Upper lobe of right lung (tissue), 1 donor: ENCODE measurements around the gene NR0B2. TPM values are rescaled to one million over a fixed set of nuclear protein-coding genes. Genes with fewer than 3 reads are reported as not detected.
"Not testable (repeated sequence)": the region's sequence is repeated elsewhere in the genome, so short reads cannot be mapped to it uniquely, and the experiment has no call there.

Experiments
- ATAC-seq: fragments of 200-7000 bp; cut with Tn5 transposase; one replicate; pipeline ENCODE4 v1.9.1; 2020; ENCODE audit warnings: mild to moderate bottlenecking, moderate library complexity
- DNase-seq: peaks from one replicate; pipeline ENCODE4 v3.0.0-alpha.2; 2020
- H3K27ac ChIP-seq: fragments of 200-600 bp; one replicate; pipeline ENCODE4 v1.8.0; 2022
- H3K27me3 ChIP-seq: fragments of 200-600 bp; one replicate; pipeline ENCODE4 v1.8.0; 2022; ENCODE audit warnings: mild to moderate bottlenecking
- H3K36me3 ChIP-seq: fragments of 200-600 bp; one replicate; pipeline ENCODE4 v1.8.0; 2022
- H3K4me1 ChIP-seq: fragments of 200-600 bp; one replicate; pipeline ENCODE4 v1.8.0; 2022
- H3K4me3 ChIP-seq: fragments of 200-600 bp; one replicate; pipeline ENCODE4 v1.8.0; 2022; ENCODE audit warnings: mild to moderate bottlenecking
- H3K9me3 ChIP-seq: fragments of 200-600 bp; one replicate; pipeline ENCODE4 v1.8.0; 2022
- CTCF ChIP-seq: fragments of 200-600 bp; IDR thresholded peaks from one replicate; pipeline ENCODE4 v1.8.0; 2022; ENCODE audit warnings: antibody characterized with exemption
- intact Hi-C: fragments of 100-400 bp; cut with DNase I; formaldehyde crosslinking; loops from one replicate; pipeline ENCODE4 v1.11.0; 2022
- total RNA-seq: library from RNA; stranded (reverse); fragmentation: NEBNext Ultra II Directional; extraction: Animal tissue kit (Norgen Biotek cat#: 25700); gene quantifications from one replicate; pipeline ENCODE4 v1.2.1, GENCODE V29; 2021
- donor health status: DM: no; HTN: yes; CAD: no; lungs with severe emphysema.

The NR0B2 gene
- total RNA-seq, 1 donor from 2014 or later = 2.5 TPM

GRCh38 chr1:26949926-26950319 lies 36.1 kb upstream of the NR0B2 start:
- H3K9me3 ChIP-seq = no peaks in the 10 kb centered on the region
- H3K4me3 ChIP-seq = no peak overlapping the region
- H3K27ac ChIP-seq = no peak overlapping the region
- H3K36me3 ChIP-seq = peaks cover 25% of the 10 kb centered on the region
- no peak for DNase-seq
- no peaks in the 10 kb centered on the region for H3K4me1 ChIP-seq
- intact Hi-C loops = no loop called here
- H3K27me3 ChIP-seq = no peaks in the 10 kb centered on the region
- no peak for TF ChIP-seq CTCF
- ATAC-seq = peak; percentile 18

- Histone ChIP-seq H3K27ac (no peak overlapping the region), H3K27me3 (no peaks in the 10 kb centered on the region), H3K36me3 (peaks cover 31% of the 10 kb centered on the region), H3K9me3 (no peaks in the 10 kb centered on the region), H3K4me3 (no peak overlapping the region), H3K4me1 (no peaks in the 10 kb centered on the region)
- no peak for TF ChIP-seq CTCF
- no peak for ATAC-seq
- no peak for DNase-seq
- intact Hi-C loops = no loop called here
Measured at GRCh38 chr1:26949266-26949925, 35.6 kb upstream of the NR0B2 start.

GRCh38 chr1:26948725-26949057 lies 34.9 kb upstream of the NR0B2 start:
- H3K9me3 ChIP-seq, H3K27me3 ChIP-seq, H3K4me1 ChIP-seq, ATAC-seq, H3K27ac ChIP-seq, DNase-seq, intact Hi-C loops, H3K4me3 ChIP-seq: not testable (repeated sequence)
- H3K36me3 ChIP-seq = peaks cover 38% of the 10 kb centered on the region

- TF ChIP-seq CTCF = no peak
- intact Hi-C loops = no loop called here
- DNase-seq = no peak
- no peak for ATAC-seq
- Histone ChIP-seq H3K4me1 (no peaks in the 10 kb centered on the region), H3K4me3 (no peak overlapping the region), H3K27me3 (no peaks in the 10 kb centered on the region), H3K36me3 (peaks cover 62% of the 10 kb centered on the region), H3K27ac (no peak overlapping the region), H3K9me3 (no peaks in the 10 kb centered on the region)
Measured at GRCh38 chr1:26946270-26946669, 32.5 kb upstream of the NR0B2 start.

GRCh38 chr1:26945728-26946127 lies 32.0 kb upstream of the NR0B2 start:
- no peaks in the 10 kb centered on the region for H3K27me3 ChIP-seq
- intact Hi-C loops = no loop called here
- no peaks in the 10 kb centered on the region for H3K4me1 ChIP-seq
- ATAC-seq (no peak), DNase-seq (no peak)
- H3K36me3 ChIP-seq = peaks cover 64% of the 10 kb centered on the region
- TF ChIP-seq CTCF = no peak
- H3K4me3 ChIP-seq = no peak overlapping the region
- H3K9me3 ChIP-seq = no peaks in the 10 kb centered on the region
- no peak overlapping the region for H3K27ac ChIP-seq

- H3K27me3 ChIP-seq = no peaks in the 10 kb centered on the region
- peaks cover 64% of the 10 kb centered on the region for H3K36me3 ChIP-seq
- TF ChIP-seq CTCF = no peak
- no peaks in the 10 kb centered on the region for H3K4me1 ChIP-seq
- intact Hi-C loops = no loop called here
- no peaks in the 10 kb centered on the region for H3K9me3 ChIP-seq
- no peak for ATAC-seq
- H3K27ac ChIP-seq = no peak overlapping the region
- no peak overlapping the region for H3K4me3 ChIP-seq
- DNase-seq = no peak
Measured at GRCh38 chr1:26945138-26945537, 31.4 kb upstream of the NR0B2 start.
